ENCODE measurements around the gene ZNF365.

ZNF365 gene

DNA sequence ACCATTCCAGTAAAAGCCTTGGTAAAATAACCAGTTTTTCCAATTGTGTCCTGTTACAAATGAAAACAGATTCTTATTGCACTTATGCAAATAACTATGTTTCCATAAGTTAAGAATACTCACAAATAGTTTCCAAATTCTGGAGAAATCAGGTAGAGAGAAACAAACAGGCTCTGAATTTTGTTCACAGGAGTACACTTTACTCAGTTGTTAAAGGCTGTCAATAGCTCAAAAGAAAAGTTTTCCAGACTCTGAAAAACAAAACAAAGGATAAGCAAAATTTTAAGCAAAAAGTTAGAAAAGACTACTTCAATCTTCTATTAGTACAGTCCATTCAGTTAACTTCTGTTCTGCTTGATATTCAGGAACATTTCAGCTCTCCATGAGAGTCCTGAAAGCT lies 32.8 kb upstream of the ZNF365 start:
- no peak for ATAC-seq
- no peak for TF ChIP-seq ZC3H10 (CRISPR knock-in tag; IDR thresholded peaks at IDR 0.05)
- TF ChIP-seq ZNF8 (CRISPR knock-in tag; IDR thresholded peaks at IDR 0.05): no peak
- TF ChIP-seq TOX (CRISPR knock-in tag; IDR thresholded peaks at IDR 0.05; ENCODE audit: borderline replicate concordance): no peak
- TF ChIP-seq, protein P1, sequence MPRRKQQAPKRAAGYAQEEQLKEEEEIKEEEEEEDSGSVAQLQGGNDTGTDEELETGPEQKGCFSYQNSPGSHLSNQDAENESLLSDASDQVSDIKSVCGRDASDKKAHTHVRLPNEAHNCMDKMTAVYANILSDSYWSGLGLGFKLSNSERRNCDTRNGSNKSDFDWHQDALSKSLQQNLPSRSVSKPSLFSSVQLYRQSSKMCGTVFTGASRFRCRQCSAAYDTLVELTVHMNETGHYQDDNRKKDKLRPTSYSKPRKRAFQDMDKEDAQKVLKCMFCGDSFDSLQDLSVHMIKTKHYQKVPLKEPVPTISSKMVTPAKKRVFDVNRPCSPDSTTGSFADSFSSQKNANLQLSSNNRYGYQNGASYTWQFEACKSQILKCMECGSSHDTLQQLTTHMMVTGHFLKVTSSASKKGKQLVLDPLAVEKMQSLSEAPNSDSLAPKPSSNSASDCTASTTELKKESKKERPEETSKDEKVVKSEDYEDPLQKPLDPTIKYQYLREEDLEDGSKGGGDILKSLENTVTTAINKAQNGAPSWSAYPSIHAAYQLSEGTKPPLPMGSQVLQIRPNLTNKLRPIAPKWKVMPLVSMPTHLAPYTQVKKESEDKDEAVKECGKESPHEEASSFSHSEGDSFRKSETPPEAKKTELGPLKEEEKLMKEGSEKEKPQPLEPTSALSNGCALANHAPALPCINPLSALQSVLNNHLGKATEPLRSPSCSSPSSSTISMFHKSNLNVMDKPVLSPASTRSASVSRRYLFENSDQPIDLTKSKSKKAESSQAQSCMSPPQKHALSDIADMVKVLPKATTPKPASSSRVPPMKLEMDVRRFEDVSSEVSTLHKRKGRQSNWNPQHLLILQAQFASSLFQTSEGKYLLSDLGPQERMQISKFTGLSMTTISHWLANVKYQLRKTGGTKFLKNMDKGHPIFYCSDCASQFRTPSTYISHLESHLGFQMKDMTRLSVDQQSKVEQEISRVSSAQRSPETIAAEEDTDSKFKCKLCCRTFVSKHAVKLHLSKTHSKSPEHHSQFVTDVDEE (CRISPR knock-in tag; IDR thresholded peaks at IDR 0.05): no peak
- no peak for TF ChIP-seq TCF4 (CRISPR knock-in tag; IDR thresholded peaks at IDR 0.05; ENCODE audit: borderline replicate concordance)
- TF ChIP-seq, protein P2, sequence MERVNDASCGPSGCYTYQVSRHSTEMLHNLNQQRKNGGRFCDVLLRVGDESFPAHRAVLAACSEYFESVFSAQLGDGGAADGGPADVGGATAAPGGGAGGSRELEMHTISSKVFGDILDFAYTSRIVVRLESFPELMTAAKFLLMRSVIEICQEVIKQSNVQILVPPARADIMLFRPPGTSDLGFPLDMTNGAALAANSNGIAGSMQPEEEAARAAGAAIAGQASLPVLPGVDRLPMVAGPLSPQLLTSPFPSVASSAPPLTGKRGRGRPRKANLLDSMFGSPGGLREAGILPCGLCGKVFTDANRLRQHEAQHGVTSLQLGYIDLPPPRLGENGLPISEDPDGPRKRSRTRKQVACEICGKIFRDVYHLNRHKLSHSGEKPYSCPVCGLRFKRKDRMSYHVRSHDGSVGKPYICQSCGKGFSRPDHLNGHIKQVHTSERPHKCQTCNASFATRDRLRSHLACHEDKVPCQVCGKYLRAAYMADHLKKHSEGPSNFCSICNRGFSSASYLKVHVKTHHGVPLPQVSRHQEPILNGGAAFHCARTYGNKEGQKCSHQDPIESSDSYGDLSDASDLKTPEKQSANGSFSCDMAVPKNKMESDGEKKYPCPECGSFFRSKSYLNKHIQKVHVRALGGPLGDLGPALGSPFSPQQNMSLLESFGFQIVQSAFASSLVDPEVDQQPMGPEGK (CRISPR knock-in tag; IDR thresholded peaks at IDR 0.05; ENCODE audit: borderline replicate concordance): no peak

DNA sequence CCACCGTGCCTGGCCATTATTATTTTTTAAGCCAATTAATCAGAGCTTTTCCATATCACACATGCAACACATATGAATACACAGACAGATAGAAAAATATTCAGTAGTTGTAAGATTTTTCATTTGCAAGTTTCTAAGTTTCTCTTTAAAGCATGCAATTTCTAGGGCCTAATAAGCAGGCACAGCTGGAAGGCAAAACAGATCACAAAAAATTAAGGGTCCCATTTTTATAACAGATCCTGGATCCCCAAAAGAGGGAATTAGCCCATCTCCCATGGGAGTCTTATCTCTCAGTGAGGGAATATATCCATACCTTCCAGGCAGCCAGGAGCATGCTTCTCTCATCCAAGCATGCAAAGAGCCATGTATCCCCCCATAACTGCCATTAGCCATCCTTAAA lies 31.2 kb upstream of the ZNF365 start:
- TF ChIP-seq ESRRG (CRISPR knock-in tag; IDR thresholded peaks at IDR 0.05) (no peak), TOX (CRISPR knock-in tag; IDR thresholded peaks at IDR 0.05; ENCODE audit: borderline replicate concordance) (no peak), SNAI2 (CRISPR knock-in tag; IDR thresholded peaks at IDR 0.05) (no peak), ZFP30 (CRISPR knock-in tag; IDR thresholded peaks at IDR 0.05) (no peak), ZNF565 (CRISPR knock-in tag; conservative IDR thresholded peaks at IDR 0.05; ENCODE audit: low read depth) (no peak), RARB (CRISPR knock-in tag; IDR thresholded peaks at IDR 0.05) (no peak), GLIS3 (CRISPR knock-in tag; IDR thresholded peaks at IDR 0.05) (no peak), ZNF8 (CRISPR knock-in tag; IDR thresholded peaks at IDR 0.05) (no peak), CSDC2 (CRISPR knock-in tag; IDR thresholded peaks at IDR 0.05) (no peak), BACH2 (CRISPR knock-in tag; IDR thresholded peaks at IDR 0.05; ENCODE audit: borderline replicate concordance) (no peak), OSR1 (CRISPR knock-in tag; IDR thresholded peaks at IDR 0.05) (no peak), PPARA (CRISPR knock-in tag; IDR thresholded peaks at IDR 0.05; ENCODE audit: borderline replicate concordance) (no peak), ZFP3 (CRISPR knock-in tag; IDR thresholded peaks at IDR 0.05) (no peak), ZC3H10 (CRISPR knock-in tag; IDR thresholded peaks at IDR 0.05) (no peak), TCF4 (CRISPR knock-in tag; IDR thresholded peaks at IDR 0.05; ENCODE audit: borderline replicate concordance) (no peak), ZNF70 (CRISPR knock-in tag; IDR thresholded peaks at IDR 0.05) (no peak), ARNTL (CRISPR knock-in tag; IDR thresholded peaks at IDR 0.05; ENCODE audit: borderline replicate concordance, low read depth) (no peak)
- TF ChIP-seq, protein P1 (CRISPR knock-in tag; IDR thresholded peaks at IDR 0.05): no peak
- TF ChIP-seq, protein P2 (CRISPR knock-in tag; IDR thresholded peaks at IDR 0.05; ENCODE audit: borderline replicate concordance): no peak
- TF ChIP-seq, protein P3, sequence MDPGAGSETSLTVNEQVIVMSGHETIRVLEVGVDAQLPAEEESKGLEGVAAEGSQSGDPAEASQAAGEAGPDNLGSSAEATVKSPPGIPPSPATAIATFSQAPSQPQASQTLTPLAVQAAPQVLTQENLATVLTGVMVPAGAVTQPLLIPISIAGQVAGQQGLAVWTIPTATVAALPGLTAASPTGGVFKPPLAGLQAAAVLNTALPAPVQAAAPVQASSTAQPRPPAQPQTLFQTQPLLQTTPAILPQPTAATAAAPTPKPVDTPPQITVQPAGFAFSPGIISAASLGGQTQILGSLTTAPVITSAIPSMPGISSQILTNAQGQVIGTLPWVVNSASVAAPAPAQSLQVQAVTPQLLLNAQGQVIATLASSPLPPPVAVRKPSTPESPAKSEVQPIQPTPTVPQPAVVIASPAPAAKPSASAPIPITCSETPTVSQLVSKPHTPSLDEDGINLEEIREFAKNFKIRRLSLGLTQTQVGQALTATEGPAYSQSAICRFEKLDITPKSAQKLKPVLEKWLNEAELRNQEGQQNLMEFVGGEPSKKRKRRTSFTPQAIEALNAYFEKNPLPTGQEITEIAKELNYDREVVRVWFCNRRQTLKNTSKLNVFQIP (CRISPR knock-in tag; IDR thresholded peaks at IDR 0.05; ENCODE audit: borderline replicate concordance, low read depth): no peak
- ATAC-seq: no peak
